Liver (tissue), 9 donors: ENCODE data around the gene HIPK2. TPM values are rescaled to one million over a fixed set of nuclear protein-coding genes. Genes with fewer than 3 reads are reported as not detected.

Experiments
- DNase-seq: peaks from one replicate; pipeline ENCODE4 v3.0.0-alpha.2; 2017; ENCODE audit warnings: low spot score
- H3K27ac ChIP-seq, 2 donors: one replicate each; pipeline ENCODE4 v1.7.0; 2013; ENCODE audit warnings: inconsistent platforms in 2 of 2, low read length in 2 of 2, control low read depth in 1 of 2, low read depth in 1 of 2, mild to moderate bottlenecking in 1 of 2
- H3K27me3 ChIP-seq, 4 donors: one replicate each; pipeline versions ENCODE4 v1.6.1 to v1.7.0; 2013; ENCODE audit warnings: low read length in 3 of 4, inconsistent platforms in 1 of 4, mild to moderate bottlenecking in 1 of 4, moderate library complexity in 1 of 4; ENCODE audit not compliant: control insufficient read depth in 4 of 4, insufficient read depth in 4 of 4
- H3K36me3 ChIP-seq, 4 donors: one replicate each; pipeline versions ENCODE4 v1.6.1 to v1.7.0; 2013; ENCODE audit warnings: low read length in 3 of 4, mild to moderate bottlenecking in 3 of 4, low read depth in 1 of 4, moderate library complexity in 1 of 4; ENCODE audit not compliant: control insufficient read depth in 4 of 4, insufficient read depth in 3 of 4
- H3K4me1 ChIP-seq, 4 donors: one replicate each; pipeline versions ENCODE4 v1.6.1 to v1.7.0; 2013; ENCODE audit warnings: low read length in 3 of 4, mild to moderate bottlenecking in 3 of 4, moderate library complexity in 1 of 4; ENCODE audit not compliant: control insufficient read depth in 4 of 4, insufficient read depth in 4 of 4
- H3K4me3 ChIP-seq, 3 donors: one replicate each; pipeline versions ENCODE4 v1.6.1 to v1.7.0; 2013; ENCODE audit warnings: low read length in 3 of 3, control low read depth in 1 of 3, low read depth in 1 of 3, mild to moderate bottlenecking in 1 of 3
- H3K9ac ChIP-seq, 2 donors: one replicate each; pipeline ENCODE4 v1.7.0; 2013; ENCODE audit warnings: low read length in 2 of 2, mild to moderate bottlenecking in 2 of 2, moderate library complexity in 2 of 2, control low read depth in 1 of 2, low read depth in 1 of 2
- H3K9me3 ChIP-seq, 4 donors: one replicate each; pipeline versions ENCODE4 v1.6.1 to v1.7.0; 2013; ENCODE audit warnings: low read length in 3 of 4; ENCODE audit not compliant: control insufficient read depth in 4 of 4
- EGR1 ChIP-seq, 2 donors: IDR thresholded peaks; 2 replicates each; pipeline ENCODE4 v1.6.1; 2016 to 2018; ENCODE audit warnings: antibody characterized with exemption in 2 of 2, low read depth in 2 of 2
- FOXA1 ChIP-seq: IDR thresholded peaks from 2 replicates; pipeline ENCODE4 v1.6.1; 2016; ENCODE audit warnings: antibody characterized with exemption
- FOXA2 ChIP-seq: IDR thresholded peaks from 2 replicates; pipeline ENCODE4 v1.6.1; 2016; ENCODE audit warnings: antibody characterized with exemption
- GABPA ChIP-seq, 2 donors: IDR thresholded peaks in 1 of 2; conservative IDR thresholded peaks in 1 of 2; 2 replicates each; pipeline ENCODE4 v1.6.1; 2016; ENCODE audit warnings: antibody characterized with exemption in 2 of 2, mild to moderate bottlenecking in 1 of 2, moderate library complexity in 1 of 2
- HNF4A ChIP-seq, 2 donors: conservative IDR thresholded peaks; 2 replicates each; pipeline ENCODE4 v1.6.1; 2016; ENCODE audit warnings: antibody characterized with exemption in 2 of 2, mild to moderate bottlenecking in 2 of 2
- HNF4G ChIP-seq: IDR thresholded peaks from 2 replicates; pipeline ENCODE4 v1.6.1; 2016; ENCODE audit warnings: antibody characterized with exemption
- JUND ChIP-seq, 2 donors: IDR thresholded peaks; 2 replicates each; pipeline ENCODE4 v1.6.1; 2016; ENCODE audit warnings: antibody characterized with exemption in 2 of 2
- NR2F2 ChIP-seq: IDR thresholded peaks from 2 replicates; pipeline ENCODE4 v1.6.1; 2016; ENCODE audit warnings: antibody characterized with exemption
- RAD21 ChIP-seq, 2 donors: IDR thresholded peaks; 2 replicates each; pipeline ENCODE4 v1.6.1; 2016; ENCODE audit warnings: antibody characterized with exemption in 2 of 2, mild to moderate bottlenecking in 2 of 2
- RXRA ChIP-seq, 2 donors: IDR thresholded peaks; 2 replicates each; pipeline ENCODE4 v1.6.1; 2017 to 2018; ENCODE audit warnings: antibody characterized with exemption in 2 of 2, mild to moderate bottlenecking in 1 of 2
- SP1 ChIP-seq: IDR thresholded peaks from 2 replicates; pipeline ENCODE4 v1.6.1; 2018; ENCODE audit warnings: antibody characterized with exemption, mild to moderate bottlenecking
- TAF1 ChIP-seq: conservative IDR thresholded peaks from 2 replicates; pipeline ENCODE4 v1.6.1; 2016; ENCODE audit warnings: antibody characterized with exemption, mild to moderate bottlenecking
- YY1 ChIP-seq: IDR thresholded peaks from 2 replicates; pipeline ENCODE4 v1.6.1; 2016; ENCODE audit warnings: antibody characterized with exemption, mild to moderate bottlenecking
- WGBS: extraction: QIAGEN DNeasy Blood & Tissue Kit; methylation state at CpG from one replicate; pipeline ENCODE4 v1.1.7; 2013; 5-methylcytosine and 5-hydroxymethylcytosine counted together
- polyA plus RNA-seq, 2 donors: library from polyadenylated mRNA; stranded (reverse) in 1 of 2; unstranded in 1 of 2; fragments of 200-250 nt in 1 of 2; fragments of >200 nt in 1 of 2; fragmentation: Nextera tagmentation in 1 of 2; extraction: Ambion mirVana in 1 of 2; gene quantifications; one replicate each; pipeline versions ENCODE4 v1.2.1 to v1.2.3, GENCODE V29; 2013 to 2015
- total RNA-seq, 2 donors: library from RNA; depleted of rRNA; stranded (reverse); fragments of >200 nt; gene quantifications; one replicate each; pipeline ENCODE4 v1.2.3, GENCODE V29; 2014
- TF ChIP-seq, protein P1 (sequence below): IDR thresholded peaks from 2 replicates; pipeline ENCODE4 v1.6.1; 2016; ENCODE audit warnings: antibody characterized with exemption
- TF ChIP-seq, protein P2 (sequence below): IDR thresholded peaks from 2 replicates; pipeline ENCODE4 v1.6.1; 2016; ENCODE audit warnings: antibody characterized with exemption
- TF ChIP-seq, protein P3 (sequence below): IDR thresholded peaks from 2 replicates; pipeline ENCODE4 v1.6.1; 2016; ENCODE audit warnings: antibody characterized with exemption, mild to moderate bottlenecking
- TF ChIP-seq, protein P4 (sequence below): IDR thresholded peaks from 2 replicates; pipeline ENCODE4 v1.6.1; 2016; ENCODE audit warnings: antibody characterized with exemption
- donor health status: healthy.
- donor health status: healthy.
- donor health status: healthy.
- donor health status: healthy.
- donor health status: healthy.

The HIPK2 gene
- total and polyA plus RNA-seq, 4 donors: 13.1 to 48.8 (median 16.6) TPM

DNA sequence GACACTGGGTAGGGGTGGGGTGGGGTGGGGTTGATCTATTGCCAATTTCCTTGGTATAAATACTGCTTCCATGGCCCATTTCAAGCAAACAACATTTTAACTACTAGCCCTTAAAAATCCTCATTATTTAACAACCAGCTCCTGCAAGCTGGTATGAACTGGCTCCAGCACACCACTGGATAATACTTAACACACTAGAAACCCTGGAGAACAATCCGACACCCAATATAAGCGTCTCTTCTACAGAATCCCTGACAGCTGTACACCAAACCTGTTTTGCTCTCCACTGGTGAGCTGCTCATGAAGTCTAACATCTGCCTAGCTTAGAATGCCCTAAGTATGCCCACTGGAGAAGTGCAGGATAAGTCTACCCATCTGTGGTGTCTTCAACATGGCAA is 116.8 kb downstream of the HIPK2 start:
- Histone ChIP-seq H3K4me1 (peaks cover 35 to 74% (median 49%) of the 10 kb centered on the region in 4 donors), H3K9me3 (no peaks in the 10 kb centered on the region), H3K4me3 (no peak overlapping the region), H3K36me3 (no peaks in the 10 kb centered on the region), H3K9ac (no peak overlapping the region), H3K27ac (peak overlapping the region; percentile 4 to 58), H3K27me3 (no peaks in the 10 kb centered on the region)
- TF ChIP-seq YY1: no peak
- no peak for TF ChIP-seq FOXA1
- TF ChIP-seq, protein P1, sequence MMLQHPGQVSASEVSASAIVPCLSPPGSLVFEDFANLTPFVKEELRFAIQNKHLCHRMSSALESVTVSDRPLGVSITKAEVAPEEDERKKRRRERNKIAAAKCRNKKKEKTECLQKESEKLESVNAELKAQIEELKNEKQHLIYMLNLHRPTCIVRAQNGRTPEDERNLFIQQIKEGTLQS: no peak
- TF ChIP-seq HNF4G: no peak
- TF ChIP-seq RAD21 (IDR thresholded peaks at IDR 0.05): no peak
- TF ChIP-seq, protein P2, sequence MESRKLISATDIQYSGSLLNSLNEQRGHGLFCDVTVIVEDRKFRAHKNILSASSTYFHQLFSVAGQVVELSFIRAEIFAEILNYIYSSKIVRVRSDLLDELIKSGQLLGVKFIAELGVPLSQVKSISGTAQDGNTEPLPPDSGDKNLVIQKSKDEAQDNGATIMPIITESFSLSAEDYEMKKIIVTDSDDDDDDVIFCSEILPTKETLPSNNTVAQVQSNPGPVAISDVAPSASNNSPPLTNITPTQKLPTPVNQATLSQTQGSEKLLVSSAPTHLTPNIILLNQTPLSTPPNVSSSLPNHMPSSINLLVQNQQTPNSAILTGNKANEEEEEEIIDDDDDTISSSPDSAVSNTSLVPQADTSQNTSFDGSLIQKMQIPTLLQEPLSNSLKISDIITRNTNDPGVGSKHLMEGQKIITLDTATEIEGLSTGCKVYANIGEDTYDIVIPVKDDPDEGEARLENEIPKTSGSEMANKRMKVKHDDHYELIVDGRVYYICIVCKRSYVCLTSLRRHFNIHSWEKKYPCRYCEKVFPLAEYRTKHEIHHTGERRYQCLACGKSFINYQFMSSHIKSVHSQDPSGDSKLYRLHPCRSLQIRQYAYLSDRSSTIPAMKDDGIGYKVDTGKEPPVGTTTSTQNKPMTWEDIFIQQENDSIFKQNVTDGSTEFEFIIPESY: no peak
- no peak for TF ChIP-seq TAF1
- no peak for TF ChIP-seq JUND (IDR thresholded peaks at IDR 0.05)
- no peak for TF ChIP-seq EGR1 (IDR thresholded peaks at IDR 0.05; ENCODE audit: low read depth in 2 of 2)
- TF ChIP-seq FOXA2: no peak
- no peak for TF ChIP-seq SP1
- TF ChIP-seq, protein P3, sequence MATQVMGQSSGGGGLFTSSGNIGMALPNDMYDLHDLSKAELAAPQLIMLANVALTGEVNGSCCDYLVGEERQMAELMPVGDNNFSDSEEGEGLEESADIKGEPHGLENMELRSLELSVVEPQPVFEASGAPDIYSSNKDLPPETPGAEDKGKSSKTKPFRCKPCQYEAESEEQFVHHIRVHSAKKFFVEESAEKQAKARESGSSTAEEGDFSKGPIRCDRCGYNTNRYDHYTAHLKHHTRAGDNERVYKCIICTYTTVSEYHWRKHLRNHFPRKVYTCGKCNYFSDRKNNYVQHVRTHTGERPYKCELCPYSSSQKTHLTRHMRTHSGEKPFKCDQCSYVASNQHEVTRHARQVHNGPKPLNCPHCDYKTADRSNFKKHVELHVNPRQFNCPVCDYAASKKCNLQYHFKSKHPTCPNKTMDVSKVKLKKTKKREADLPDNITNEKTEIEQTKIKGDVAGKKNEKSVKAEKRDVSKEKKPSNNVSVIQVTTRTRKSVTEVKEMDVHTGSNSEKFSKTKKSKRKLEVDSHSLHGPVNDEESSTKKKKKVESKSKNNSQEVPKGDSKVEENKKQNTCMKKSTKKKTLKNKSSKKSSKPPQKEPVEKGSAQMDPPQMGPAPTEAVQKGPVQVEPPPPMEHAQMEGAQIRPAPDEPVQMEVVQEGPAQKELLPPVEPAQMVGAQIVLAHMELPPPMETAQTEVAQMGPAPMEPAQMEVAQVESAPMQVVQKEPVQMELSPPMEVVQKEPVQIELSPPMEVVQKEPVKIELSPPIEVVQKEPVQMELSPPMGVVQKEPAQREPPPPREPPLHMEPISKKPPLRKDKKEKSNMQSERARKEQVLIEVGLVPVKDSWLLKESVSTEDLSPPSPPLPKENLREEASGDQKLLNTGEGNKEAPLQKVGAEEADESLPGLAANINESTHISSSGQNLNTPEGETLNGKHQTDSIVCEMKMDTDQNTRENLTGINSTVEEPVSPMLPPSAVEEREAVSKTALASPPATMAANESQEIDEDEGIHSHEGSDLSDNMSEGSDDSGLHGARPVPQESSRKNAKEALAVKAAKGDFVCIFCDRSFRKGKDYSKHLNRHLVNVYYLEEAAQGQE: no peak
- no peak for TF ChIP-seq NR2F2
- TF ChIP-seq RXRA (IDR thresholded peaks at IDR 0.05): no peak
- TF ChIP-seq HNF4A (conservative IDR thresholded peaks at IDR 0.05): no peak
- WGBS: 83% methylated on average over 2 of the region's 2 CpGs
- no peak for DNase-seq

DNA sequence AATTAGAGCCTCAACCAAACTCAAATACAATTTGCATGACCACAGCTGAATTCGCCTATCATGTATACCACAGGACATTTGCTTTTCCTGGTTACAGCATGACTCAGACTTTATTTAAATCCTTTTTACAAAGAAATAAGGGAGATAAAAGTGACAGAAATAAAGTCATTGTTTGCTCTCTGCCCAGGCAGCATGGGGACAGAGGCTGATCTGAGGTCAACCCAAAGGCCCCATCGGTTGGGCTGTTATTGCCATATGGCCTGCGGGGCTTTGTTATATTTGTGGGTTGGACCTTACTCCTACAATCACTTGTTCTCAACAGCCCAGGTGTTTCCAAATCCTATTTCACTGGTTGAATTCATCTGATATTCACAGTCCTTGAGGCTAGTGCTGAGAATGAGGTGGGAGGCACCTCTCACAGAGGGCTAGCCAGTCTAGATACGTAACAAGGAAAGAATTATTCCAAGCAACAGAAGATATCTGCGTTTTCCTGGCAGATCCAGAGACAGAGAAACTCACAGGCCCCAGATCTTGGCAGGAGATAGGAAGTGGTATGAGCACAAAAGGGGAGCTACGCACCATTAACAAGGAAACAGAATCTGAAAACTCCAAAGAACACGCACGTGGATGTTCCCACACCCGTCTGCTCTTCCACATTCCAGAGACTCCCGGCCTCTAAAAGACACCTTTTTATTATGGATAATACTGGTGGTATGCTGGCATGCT is 117.3 kb downstream of the HIPK2 start:
- peaks cover 35 to 79% (median 52%) of the 10 kb centered on the region in 4 donors for H3K4me1 ChIP-seq
- no peaks in the 10 kb centered on the region for H3K27me3 ChIP-seq
- no peak overlapping the region for H3K9ac ChIP-seq
- 59% methylated on average over 10 of the region's 10 CpGs for WGBS
- H3K9me3 ChIP-seq: no peaks in the 10 kb centered on the region
- no peak for DNase-seq
- H3K4me3 ChIP-seq: no peak overlapping the region
- H3K36me3 ChIP-seq: no peaks in the 10 kb centered on the region
- H3K27ac ChIP-seq: peak overlapping the region; percentile 70 to 77
- TF ChIP-seq RXRA (IDR thresholded peaks at IDR 0.05): peak; percentile 30 to 43
- peak in 1 of 2 donors; percentile 11 for TF ChIP-seq HNF4A (conservative IDR thresholded peaks at IDR 0.05)
- TF ChIP-seq HNF4G: no peak
- TF ChIP-seq JUND (IDR thresholded peaks at IDR 0.05): peak in 1 of 2 donors; percentile 11
- no peak for TF ChIP-seq RAD21 (IDR thresholded peaks at IDR 0.05)
- no peak for TF ChIP-seq TAF1
- TF ChIP-seq, protein P4, sequence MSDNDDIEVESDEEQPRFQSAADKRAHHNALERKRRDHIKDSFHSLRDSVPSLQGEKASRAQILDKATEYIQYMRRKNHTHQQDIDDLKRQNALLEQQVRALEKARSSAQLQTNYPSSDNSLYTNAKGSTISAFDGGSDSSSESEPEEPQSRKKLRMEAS: no peak
- TF ChIP-seq, protein P2: no peak
- TF ChIP-seq GABPA (IDR thresholded peaks at IDR 0.05 in 1 of 2, conservative IDR thresholded peaks at IDR 0.05 in 1 of 2): peak in 1 of 2 donors; percentile 7
- no peak for TF ChIP-seq SP1
- no peak for TF ChIP-seq YY1
- TF ChIP-seq, protein P3: peak; percentile 64
- TF ChIP-seq EGR1 (IDR thresholded peaks at IDR 0.05; ENCODE audit: low read depth in 2 of 2): no peak
- no peak for TF ChIP-seq FOXA1
- TF ChIP-seq FOXA2: no peak
- TF ChIP-seq, protein P1: no peak
- no peak for TF ChIP-seq NR2F2
